CD4-positive, alpha-beta T cell treated with Interleukin-4 for 1 hour (primary cell): Measurements from ENCODE around the gene TBX1.

Experiments
- DNase-seq, 2 donors: peaks; one replicate each; pipeline ENCODE4 v3.0.0-alpha.2; 2020 to 2022

Gene TBX1

DNA sequence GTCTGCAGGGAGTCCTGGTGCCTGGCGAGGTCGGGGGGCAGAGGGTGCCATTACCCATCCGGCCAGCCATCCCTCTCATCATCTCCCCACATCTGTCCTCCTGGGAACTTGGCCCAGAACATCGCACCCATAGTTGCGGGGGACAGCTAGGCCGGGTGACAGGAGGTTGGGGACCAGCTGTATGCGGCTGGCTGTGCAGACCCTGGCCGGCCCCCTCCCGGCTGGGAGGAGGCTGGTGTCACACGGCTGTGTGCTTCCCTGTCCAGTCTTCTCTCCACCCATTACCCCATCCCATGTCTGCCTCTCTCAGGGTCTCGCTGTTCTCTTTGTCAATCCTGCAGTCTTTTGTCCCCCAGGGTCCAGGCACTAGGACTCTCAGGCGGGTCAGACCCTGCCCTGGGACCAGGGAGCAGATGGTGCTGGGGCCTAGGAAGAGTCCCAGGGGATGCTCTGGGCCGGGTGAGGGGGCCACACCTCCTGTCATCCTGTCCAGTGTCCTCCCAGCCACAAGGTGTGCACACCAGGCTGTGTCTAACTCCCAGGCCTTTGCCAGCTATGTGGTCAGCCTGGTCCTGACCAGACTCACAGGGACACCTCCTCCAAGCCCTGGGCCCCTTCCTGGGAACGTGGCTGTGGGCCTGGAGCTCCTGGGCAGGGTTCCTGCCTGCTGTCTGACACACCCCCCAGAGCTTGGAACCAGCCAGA, 6.4 kb upstream of the TBX1 start:
- no peak for DNase-seq

- no peak for DNase-seq
These were observed 5.9 kb upstream of the TBX1 start for GRCh38 chr22:19754701-19755144.

GRCh38 chr22:19755145-19755710, 5.3 kb upstream of the TBX1 start:
- no peak for DNase-seq

- no peak for DNase-seq
These were observed 4.8 kb upstream of the TBX1 start for GRCh38 chr22:19755722-19756287.

- DNase-seq: peak; percentile 67 to 70
These were observed 4.1 kb upstream of the TBX1 start for GRCh38 chr22:19756288-19757128.

DNA sequence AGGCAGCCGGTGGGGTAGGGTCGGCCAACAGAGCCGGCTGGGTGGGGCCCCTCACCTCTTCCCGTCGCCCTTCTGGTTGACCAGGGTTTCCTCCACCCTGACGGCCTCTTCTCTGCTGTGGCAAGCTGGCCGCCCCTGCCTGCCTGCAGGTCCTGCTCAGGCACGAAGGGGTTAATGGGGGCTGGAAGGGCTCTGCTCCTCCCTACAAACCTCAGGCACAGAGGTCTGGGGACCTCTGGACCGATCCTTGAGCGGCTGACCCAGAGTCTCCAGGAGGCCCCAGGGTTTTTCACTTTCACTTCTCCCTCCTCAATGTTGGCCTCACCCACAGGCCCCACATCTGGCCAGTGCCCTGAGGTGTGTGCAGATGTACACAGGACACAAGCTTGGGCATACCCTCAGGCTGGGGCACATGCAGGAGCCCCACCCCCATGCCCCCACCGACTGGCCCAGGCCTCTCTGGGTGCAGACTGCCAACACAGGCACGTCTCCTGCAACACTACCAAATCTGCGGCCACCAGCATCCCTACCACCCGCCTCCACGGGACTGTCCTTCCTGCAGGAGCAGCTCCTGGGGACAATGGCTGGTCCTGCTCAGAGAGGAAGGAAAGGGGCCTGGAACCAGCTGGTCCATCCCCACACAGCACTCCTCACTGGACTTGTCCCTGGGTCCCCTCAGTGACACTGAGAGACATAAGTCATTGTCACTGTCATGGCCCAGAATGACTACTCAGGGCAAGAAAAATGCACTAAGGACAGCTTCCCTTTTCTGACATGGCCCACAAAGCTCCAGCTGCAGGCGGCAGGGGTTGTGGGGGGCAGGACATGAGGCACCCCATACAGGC, 3.2 kb upstream of the TBX1 start:
- DNase-seq: no peak

GRCh38 chr22:19757985-19758895, 2.3 kb upstream of the TBX1 start:
- DNase-seq: no peak

- DNase-seq: no peak
These were observed 1.6 kb upstream of the TBX1 start for GRCh38 chr22:19758896-19759426.

GRCh38 chr22:19759427-19760057, 1.0 kb upstream of the TBX1 start:
- no peak for DNase-seq

DNA sequence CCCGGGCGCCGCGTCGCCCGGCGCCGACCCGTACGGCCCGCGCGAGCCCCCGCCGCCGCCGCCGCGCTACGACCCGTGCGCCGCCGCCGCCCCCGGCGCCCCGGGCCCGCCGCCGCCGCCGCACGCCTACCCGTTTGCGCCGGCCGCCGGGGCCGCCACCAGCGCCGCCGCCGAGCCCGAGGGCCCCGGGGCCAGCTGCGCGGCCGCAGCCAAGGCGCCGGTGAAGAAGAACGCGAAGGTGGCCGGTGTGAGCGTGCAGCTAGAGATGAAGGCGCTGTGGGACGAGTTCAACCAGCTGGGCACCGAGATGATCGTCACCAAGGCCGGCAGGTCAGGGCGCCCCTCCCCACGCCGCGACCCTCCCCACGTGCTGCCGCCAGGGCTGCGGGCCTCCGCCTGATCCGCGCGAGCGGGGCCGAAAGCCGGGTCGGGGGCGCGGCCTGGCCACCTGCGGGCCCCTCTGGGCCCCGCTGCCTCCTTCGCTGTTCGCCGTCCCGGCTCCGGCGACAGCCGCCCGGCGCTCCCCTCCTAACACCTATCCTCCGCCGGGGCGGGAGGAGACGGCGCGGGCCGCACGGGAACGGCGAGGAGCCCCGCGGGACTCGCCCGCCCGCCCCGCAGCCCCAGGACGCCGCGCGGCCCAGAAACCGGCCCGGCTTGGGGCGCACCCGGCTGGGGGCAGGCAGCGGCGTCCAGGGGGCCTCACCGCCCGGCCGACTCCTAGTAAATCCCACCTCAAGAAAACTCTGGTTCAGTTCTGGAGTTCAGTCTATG, 560 bp downstream of the TBX1 start:
- no peak for DNase-seq

GRCh38 chr22:19761725-19762567, 1.4 kb downstream of the TBX1 start:
- no peak for DNase-seq

DNA sequence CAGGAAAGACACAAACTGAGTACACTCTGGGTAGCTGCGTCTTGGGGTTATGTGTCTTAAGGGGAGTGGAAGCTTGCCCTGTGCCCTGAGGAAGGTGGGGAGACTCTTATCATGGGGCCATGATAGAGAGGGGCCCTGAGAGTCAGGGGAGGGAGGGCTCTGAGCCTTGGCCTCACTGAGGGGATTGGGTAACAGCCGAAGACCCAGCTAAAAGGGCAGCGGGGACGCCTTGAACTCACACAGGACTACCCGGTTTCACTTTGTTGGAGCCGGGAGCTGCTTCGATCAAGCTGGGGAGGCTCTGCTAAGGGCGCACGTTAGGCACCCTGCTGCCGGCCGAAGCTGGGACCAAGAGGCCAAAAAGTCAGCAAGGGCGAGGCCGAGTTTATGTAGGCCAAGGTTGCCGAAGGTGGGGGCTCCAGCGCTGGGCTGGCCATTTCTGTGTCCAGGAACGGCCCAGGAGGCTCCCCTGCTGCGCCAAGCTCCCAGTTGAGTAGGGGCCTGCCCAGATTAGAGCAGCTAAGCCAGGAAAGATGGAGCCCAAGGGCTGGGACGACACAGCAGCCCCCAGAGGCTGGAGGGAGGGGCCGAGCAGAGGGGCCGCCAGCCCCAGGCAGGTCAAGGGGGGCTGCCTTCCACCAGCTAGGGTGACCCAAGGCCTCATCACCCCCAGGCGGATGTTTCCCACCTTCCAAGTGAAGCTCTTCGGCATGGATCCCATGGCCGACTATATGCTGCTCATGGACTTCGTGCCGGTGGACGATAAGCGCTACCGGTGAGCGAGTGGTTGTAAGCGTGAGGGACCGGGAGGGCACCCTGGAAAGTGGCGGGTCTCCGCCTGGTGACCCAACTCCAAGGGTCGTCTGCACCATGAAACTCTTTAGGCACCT, 2.2 kb downstream of the TBX1 start:
- no peak for DNase-seq

DNA sequence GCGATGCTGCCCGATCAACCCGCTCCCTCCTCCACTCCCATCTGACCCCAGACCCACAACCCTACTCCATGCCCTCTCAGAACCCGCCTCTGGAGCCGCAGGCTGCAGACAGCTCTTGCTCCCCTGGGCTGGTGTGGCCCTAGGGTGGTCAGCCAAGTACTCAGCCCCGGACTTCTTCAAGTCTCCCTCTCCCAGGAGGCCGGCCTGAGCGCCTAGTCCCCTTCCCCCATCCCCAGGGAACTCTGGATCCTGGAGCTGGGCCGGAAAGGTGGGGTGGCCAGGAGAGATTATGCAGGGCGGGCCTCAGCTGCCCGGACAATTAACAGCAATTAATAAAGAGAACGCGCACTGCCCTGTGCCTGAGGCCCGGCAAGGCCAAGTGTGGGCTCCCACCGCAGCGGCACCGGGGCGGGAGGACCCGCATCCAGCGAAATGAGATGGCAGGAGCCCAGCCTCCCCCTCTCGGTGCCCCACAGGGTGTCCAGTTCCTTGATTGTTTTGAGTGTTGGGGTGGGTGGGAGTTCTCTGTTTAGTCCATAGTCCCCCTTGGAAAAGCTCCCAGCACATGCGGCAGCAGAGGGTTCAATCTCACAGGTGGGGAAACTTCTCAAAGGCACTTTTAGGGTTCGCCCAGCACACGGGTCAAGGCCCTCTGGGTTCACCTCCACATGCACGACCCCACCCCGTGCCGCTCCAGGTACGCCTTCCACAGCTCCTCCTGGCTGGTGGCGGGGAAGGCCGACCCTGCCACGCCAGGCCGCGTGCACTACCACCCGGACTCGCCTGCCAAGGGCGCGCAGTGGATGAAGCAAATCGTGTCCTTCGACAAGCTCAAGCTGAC, 3.1 kb downstream of the TBX1 start:
- DNase-seq: no peak

- DNase-seq: no peak
These were observed 3.7 kb downstream of the TBX1 start for GRCh38 chr22:19764299-19764593.

DNA sequence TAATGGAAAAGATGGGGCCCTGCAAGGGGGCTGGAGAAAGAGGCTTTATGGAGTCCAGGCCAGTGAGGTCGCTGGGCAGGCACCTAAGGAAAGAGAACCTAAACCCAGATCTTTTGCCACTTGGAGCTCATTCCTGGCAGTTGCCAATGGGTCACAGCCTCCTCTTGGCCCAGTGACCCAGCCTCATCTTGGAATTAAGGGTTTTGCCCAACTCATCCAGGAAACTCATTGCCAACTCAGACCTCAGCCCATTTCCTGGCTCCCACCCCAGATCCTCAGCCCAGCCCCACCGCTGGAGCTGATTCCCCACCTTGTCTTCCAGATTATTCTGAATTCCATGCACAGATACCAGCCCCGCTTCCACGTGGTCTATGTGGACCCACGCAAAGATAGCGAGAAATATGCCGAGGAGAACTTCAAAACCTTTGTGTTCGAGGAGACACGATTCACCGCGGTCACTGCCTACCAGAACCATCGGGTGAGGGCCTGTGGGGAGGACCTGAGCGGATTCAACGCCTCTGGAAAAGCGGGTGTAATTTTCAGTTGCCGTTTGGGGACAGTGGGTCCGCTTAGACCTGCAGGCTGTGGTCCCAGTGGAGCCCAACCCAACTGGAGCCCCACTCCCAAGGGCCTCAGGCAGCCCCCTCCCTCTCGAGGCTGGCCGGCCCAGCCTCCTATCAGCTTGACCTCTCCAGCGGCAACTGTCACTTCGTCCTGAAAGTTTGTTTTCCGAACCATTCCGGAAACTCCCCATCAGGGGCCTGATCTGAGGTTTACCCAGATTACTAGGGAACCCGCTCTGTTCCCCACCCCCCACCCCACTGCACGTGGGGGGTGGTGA, 4.3 kb downstream of the TBX1 start:
- DNase-seq: no peak
